HG03095 (cell line): ENCODE data around the gene SLC6A3.

Source experiments
- ATAC-seq: cut with Tn5 transposase; IDR thresholded peaks from one replicate; pipeline ENCODE4 v1.9.1; 2021; ENCODE audit warnings: moderate library complexity; ENCODE audit not compliant: unreplicated experiment

The SLC6A3 gene

GRCh38 chr5:1409381-1410110 lies 35.7 kb downstream of the SLC6A3 start:
- ATAC-seq = no peak

GRCh38 chr5:1406681-1407640 lies 38.3 kb downstream of the SLC6A3 start:
- no peak for ATAC-seq

- no peak for ATAC-seq
Observed at GRCh38 chr5:1405539-1406530, 39.4 kb downstream of the SLC6A3 start.

GRCh38 chr5:1405121-1405520 lies 40.1 kb downstream of the SLC6A3 start:
- no peak for ATAC-seq

- no peak for ATAC-seq
Observed at GRCh38 chr5:1404062-1404461, 41.2 kb downstream of the SLC6A3 start.

GRCh38 chr5:1402611-1403255 lies 42.5 kb downstream of the SLC6A3 start:
- no peak for ATAC-seq

- ATAC-seq = no peak
Observed at GRCh38 chr5:1401536-1402138, 43.6 kb downstream of the SLC6A3 start.

GRCh38 chr5:1400936-1401335 lies 44.3 kb downstream of the SLC6A3 start:
- ATAC-seq = no peak

GRCh38 chr5:1400211-1400855 lies 44.9 kb downstream of the SLC6A3 start:
- ATAC-seq = no peak

GRCh38 chr5:1399737-1400136 lies 45.5 kb downstream of the SLC6A3 start:
- no peak for ATAC-seq

GRCh38 chr5:1396293-1396816 lies 48.9 kb downstream of the SLC6A3 start:
- no peak for ATAC-seq

- no peak for ATAC-seq
Observed at GRCh38 chr5:1394881-1395860, 50.1 kb downstream of the SLC6A3 start.

- no peak for ATAC-seq
Observed at GRCh38 chr5:1393571-1394501, 51.4 kb downstream of the SLC6A3 start.

GRCh38 chr5:1392801-1393565 lies 52.3 kb downstream of the SLC6A3 start:
- no peak for ATAC-seq

GRCh38 chr5:1392261-1392660 lies 53.0 kb downstream of the SLC6A3 start:
- no peak for ATAC-seq

- ATAC-seq = no peak
Observed at GRCh38 chr5:1391691-1392090, 53.5 kb downstream of the SLC6A3 start.
